ENCODE measurements around the gene TMEM213.
"Not testable (repeated sequence)": the region's sequence is repeated elsewhere in the genome, so short reads cannot be mapped to it uniquely, and the experiment has no call there.

Gene TMEM213

GRCh38 chr7:138773817-138774216, 24.0 kb upstream of the TMEM213 start:
- Mint-ChIP-seq H3K4me3 (no peak overlapping the region), H3K36me3 (ENCODE audit: low read depth) (no peaks in the 10 kb centered on the region), H3K9me3 (no peaks in the 10 kb centered on the region), H3K27me3 (no peaks in the 10 kb centered on the region), H3K27ac (no peak overlapping the region), H3K4me1 (ENCODE audit: low read depth) (no peaks in the 10 kb centered on the region)
- intact Hi-C loops (cut with micrococcal nuclease), result no loop called here

DNA sequence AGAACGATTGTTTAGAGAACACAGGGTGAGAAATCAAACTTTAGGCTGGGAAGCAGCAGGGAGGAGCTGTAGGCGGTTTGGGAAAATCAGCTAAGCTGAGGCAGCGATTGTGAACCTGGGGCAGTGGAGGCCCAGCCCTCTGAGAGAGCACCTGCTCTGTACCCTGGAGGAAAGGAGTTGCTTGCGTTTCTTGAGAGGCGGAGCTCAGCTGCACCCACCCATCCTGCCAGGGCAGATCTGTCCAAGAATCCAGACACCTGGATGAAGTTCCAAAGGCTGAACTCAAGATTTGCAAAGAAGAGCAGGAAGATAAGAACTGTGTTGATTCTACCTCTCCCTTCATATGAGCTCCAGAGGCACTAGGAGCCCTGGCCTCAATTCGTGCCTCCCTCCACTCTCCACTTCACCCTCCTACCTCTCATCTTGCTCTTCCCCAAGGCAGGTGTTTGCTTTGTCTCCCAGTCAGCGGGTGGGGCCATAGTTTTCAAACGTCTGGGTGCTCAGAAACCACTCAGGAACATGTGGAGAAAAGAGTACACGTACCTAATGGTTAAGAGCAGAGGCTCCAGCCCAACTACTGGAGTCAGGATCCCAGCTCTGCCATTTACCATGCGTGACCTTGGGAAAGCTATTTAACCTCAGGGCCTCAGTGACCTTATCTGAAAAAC, 21.5 kb upstream of the TMEM213 start:
- no peaks in the 10 kb centered on the region for H3K4me1 Mint-ChIP-seq (ENCODE audit: low read depth)
- intact Hi-C loops (cut with micrococcal nuclease), result no loop called here
- H3K27ac Mint-ChIP-seq, result no peak overlapping the region
- no peaks in the 10 kb centered on the region for H3K27me3 Mint-ChIP-seq
- H3K4me3 Mint-ChIP-seq, result no peak overlapping the region
- no peaks in the 10 kb centered on the region for H3K36me3 Mint-ChIP-seq (ENCODE audit: low read depth)
- no peaks in the 10 kb centered on the region for H3K9me3 Mint-ChIP-seq

DNA sequence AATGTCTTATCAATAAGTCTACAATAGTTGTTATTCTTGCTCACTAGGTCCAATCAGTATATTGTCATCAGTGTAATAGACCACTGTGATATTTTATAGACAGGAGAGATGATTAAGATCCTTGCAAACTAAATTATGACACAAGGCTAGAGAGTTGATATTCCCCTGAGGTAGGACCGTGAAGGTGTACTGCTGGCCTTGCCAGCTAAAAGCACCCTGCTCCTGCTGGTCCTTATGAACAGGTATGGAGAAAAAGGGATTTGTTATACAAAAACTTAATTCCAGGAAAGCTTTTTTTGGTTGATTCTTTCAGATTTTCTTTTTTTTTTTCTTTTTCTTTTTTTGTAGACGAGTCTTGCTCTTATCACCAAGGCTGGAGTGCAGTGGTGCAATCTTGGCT, 16.8 kb upstream of the TMEM213 start:
- Mint-ChIP-seq H3K4me3 (no peak overlapping the region), H3K27ac (no peak overlapping the region)

GRCh38 chr7:138784692-138785091, 13.1 kb upstream of the TMEM213 start:
- Mint-ChIP-seq H3K36me3 (ENCODE audit: low read depth) (no peaks in the 10 kb centered on the region), H3K27me3 (no peaks in the 10 kb centered on the region), H3K4me1 (ENCODE audit: low read depth) (no peaks in the 10 kb centered on the region), H3K4me3 (no peak overlapping the region), H3K27ac (no peak overlapping the region), H3K9me3 (peaks cover 11% of the 10 kb centered on the region)
- intact Hi-C loops (cut with micrococcal nuclease), result no loop called here

More for the DNA sequence above, 16.8 kb upstream of the TMEM213 start:
- no peaks in the 10 kb centered on the region for H3K36me3 Mint-ChIP-seq (ENCODE audit: low read depth)
- H3K27me3 Mint-ChIP-seq, result no peaks in the 10 kb centered on the region
- no peaks in the 10 kb centered on the region for H3K4me1 Mint-ChIP-seq (ENCODE audit: low read depth)
- H3K9me3 Mint-ChIP-seq, result no peaks in the 10 kb centered on the region
- intact Hi-C loops (cut with micrococcal nuclease), result no loop called here

DNA sequence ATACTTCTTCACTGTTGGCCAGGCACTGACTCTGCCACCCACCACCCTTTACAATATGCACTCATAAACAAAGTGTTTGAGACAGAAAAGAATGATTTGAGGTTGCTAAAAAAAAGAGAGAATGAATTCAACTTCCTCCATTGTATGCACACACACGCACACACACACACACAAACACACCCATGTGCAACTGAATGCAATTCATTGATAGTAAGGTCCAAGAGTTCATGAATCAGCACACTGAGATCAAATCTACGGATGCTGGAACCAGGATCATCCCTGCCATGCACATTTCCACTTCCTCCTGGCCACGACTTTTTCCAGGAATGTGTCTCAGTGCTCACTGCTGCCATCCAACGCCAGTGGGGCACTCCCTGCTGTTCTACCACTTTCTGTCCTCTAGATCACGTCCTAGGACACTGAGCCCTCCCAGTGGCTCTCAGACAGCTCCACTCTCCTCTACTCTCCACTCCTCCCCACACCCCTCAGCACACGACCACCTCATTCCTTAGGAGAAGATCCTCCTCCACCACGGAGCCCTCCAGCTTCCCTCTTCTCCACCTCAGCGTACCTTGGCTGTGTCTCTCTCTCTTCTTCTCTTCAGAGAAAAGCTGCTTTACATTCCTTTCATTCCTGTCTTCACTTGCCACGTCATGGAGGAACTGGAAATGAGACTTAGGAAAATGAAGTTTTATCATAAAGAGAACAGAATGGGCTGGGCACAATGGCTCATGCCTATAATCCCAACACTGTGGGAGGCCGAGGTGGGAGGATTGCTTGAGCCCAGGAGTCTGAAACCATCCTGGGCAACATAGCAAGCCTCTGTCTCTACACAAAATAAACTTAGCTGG, 12.0 kb upstream of the TMEM213 start:
- Mint-ChIP-seq H3K27ac (no peak overlapping the region), H3K36me3 (ENCODE audit: low read depth) (no peaks in the 10 kb centered on the region)

GRCh38 chr7:138796038-138796615, 1.7 kb upstream of the TMEM213 start:
- Mint-ChIP-seq H3K27me3 (no peaks in the 10 kb centered on the region), H3K4me3 (no peak overlapping the region), H3K36me3 (ENCODE audit: low read depth) (no peaks in the 10 kb centered on the region), H3K9me3 (no peaks in the 10 kb centered on the region), H3K27ac (no peak overlapping the region), H3K4me1 (ENCODE audit: low read depth) (no peaks in the 10 kb centered on the region)
- intact Hi-C loops (cut with micrococcal nuclease), result no loop called here

More for the DNA sequence above, 12.0 kb upstream of the TMEM213 start:
- intact Hi-C loops (cut with micrococcal nuclease), result no loop called here
- Mint-ChIP-seq H3K4me1 (ENCODE audit: low read depth) (no peaks in the 10 kb centered on the region), H3K4me3 (no peak overlapping the region), H3K9me3 (peaks cover 11% of the 10 kb centered on the region), H3K27me3 (no peaks in the 10 kb centered on the region)

DNA sequence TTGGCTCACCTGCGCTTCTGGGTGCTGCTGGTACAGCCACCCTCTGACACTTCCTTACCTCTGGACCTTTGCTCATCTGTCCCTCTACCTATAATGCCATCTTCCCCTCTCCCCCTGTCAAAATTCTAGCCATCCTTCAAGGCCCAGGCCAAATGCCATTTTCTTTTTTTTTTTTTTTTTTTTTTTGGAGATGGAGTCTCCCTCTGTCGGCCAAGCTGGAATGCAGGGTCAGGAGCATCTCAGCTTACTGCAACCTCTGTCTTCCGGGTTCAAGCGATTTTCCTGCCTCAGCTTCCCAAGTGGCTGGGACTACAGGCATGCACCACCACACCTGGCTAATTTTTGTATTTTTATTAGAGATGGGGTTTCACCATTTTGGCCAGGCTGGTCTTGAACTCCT, 748 bp upstream of the TMEM213 start:
- H3K27ac Mint-ChIP-seq; H3K27me3 Mint-ChIP-seq; H3K36me3 Mint-ChIP-seq (ENCODE audit: low read depth); intact Hi-C loops (cut with micrococcal nuclease); H3K4me3 Mint-ChIP-seq; H3K9me3 Mint-ChIP-seq; H3K4me1 Mint-ChIP-seq (ENCODE audit: low read depth): not testable (repeated sequence)

DNA sequence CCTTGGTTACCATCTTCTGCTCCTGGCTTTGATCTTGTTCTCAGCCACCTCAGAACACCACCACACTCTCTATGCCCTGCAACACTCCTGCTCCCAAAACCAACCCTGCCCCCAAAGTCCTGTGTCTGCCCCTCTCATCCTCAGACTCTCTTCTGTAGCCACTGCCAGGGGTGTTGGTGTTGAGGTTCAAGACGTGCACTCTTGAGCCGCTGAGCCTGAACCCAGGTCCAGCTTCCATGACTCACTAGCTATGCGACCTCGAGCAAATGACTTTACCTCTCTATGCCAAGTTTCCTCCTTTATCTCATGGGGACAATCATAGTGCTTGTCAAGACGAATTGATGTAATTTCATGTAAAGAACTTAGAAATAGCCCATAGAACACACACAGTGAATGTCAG, 1.0 kb downstream of the TMEM213 start:
- Mint-ChIP-seq H3K27ac (no peak overlapping the region), H3K4me1 (ENCODE audit: low read depth) (no peaks in the 10 kb centered on the region), H3K36me3 (ENCODE audit: low read depth) (no peaks in the 10 kb centered on the region), H3K9me3 (no peaks in the 10 kb centered on the region), H3K27me3 (no peaks in the 10 kb centered on the region), H3K4me3 (no peak overlapping the region)
- intact Hi-C loops (cut with micrococcal nuclease), result no loop called here

- Mint-ChIP-seq H3K27me3 (peaks cover 2% of the 10 kb centered on the region), H3K9me3 (no peaks in the 10 kb centered on the region), H3K4me1 (ENCODE audit: low read depth) (no peaks in the 10 kb centered on the region), H3K36me3 (ENCODE audit: low read depth) (no peaks in the 10 kb centered on the region), H3K4me3 (no peak overlapping the region), H3K27ac (no peak overlapping the region)
- intact Hi-C loops (cut with micrococcal nuclease), result no loop called here
Observed at GRCh38 chr7:138799336-138800000, 1.7 kb downstream of the TMEM213 start.

- Mint-ChIP-seq H3K4me3 (no peak overlapping the region), H3K4me1 (ENCODE audit: low read depth) (no peaks in the 10 kb centered on the region), H3K27ac (no peak overlapping the region), H3K9me3 (no peaks in the 10 kb centered on the region), H3K27me3 (peaks cover 2% of the 10 kb centered on the region), H3K36me3 (ENCODE audit: low read depth) (no peaks in the 10 kb centered on the region)
- intact Hi-C loops (cut with micrococcal nuclease), result no loop called here
Observed at GRCh38 chr7:138801256-138801655, 3.5 kb downstream of the TMEM213 start.

GRCh38 chr7:138802706-138803105, 4.9 kb downstream of the TMEM213 start:
- Mint-ChIP-seq H3K27ac (no peak overlapping the region), H3K36me3 (ENCODE audit: low read depth) (no peaks in the 10 kb centered on the region), H3K4me3 (no peak overlapping the region), H3K9me3 (no peaks in the 10 kb centered on the region), H3K4me1 (ENCODE audit: low read depth) (no peaks in the 10 kb centered on the region), H3K27me3 (peaks cover 2% of the 10 kb centered on the region)
- intact Hi-C loops (cut with micrococcal nuclease), result no loop called here

- no peaks in the 10 kb centered on the region for H3K36me3 Mint-ChIP-seq (ENCODE audit: low read depth)
- H3K9me3 Mint-ChIP-seq, result no peaks in the 10 kb centered on the region
- no peak overlapping the region for H3K27ac Mint-ChIP-seq
- intact Hi-C loops (cut with micrococcal nuclease), result no loop called here
- H3K4me3 Mint-ChIP-seq, result no peak overlapping the region
- H3K27me3 Mint-ChIP-seq, result peaks cover 2% of the 10 kb centered on the region
- no peaks in the 10 kb centered on the region for H3K4me1 Mint-ChIP-seq (ENCODE audit: low read depth)
Observed at GRCh38 chr7:138804618-138805017, 6.8 kb downstream of the TMEM213 start.

DNA sequence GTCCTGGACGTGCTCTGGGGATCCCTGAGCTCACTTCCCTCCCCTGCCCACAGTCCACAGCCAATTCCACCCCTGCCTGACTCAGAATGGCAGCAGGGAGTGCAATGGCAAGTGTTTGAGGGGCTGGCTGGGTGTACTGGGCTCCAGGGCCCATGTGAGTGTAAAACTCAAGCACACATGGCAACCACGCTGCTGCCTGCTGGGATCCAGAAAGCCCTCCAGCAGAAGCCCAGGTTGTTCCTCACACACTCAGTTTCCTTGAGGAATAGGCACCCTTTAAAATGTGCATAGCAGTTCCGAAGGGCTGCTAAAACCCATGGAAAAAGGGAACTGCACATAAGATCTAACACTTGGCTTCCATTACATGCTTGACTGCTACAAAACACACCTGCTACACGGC, 11.6 kb downstream of the TMEM213 start:
- Mint-ChIP-seq H3K4me3 (no peak overlapping the region), H3K27ac (no peak overlapping the region), H3K27me3 (peaks cover under 1% of the 10 kb centered on the region), H3K9me3 (no peaks in the 10 kb centered on the region), H3K36me3 (ENCODE audit: low read depth) (no peaks in the 10 kb centered on the region), H3K4me1 (ENCODE audit: low read depth) (no peaks in the 10 kb centered on the region)
- intact Hi-C loops (cut with micrococcal nuclease), result no loop called here

DNA sequence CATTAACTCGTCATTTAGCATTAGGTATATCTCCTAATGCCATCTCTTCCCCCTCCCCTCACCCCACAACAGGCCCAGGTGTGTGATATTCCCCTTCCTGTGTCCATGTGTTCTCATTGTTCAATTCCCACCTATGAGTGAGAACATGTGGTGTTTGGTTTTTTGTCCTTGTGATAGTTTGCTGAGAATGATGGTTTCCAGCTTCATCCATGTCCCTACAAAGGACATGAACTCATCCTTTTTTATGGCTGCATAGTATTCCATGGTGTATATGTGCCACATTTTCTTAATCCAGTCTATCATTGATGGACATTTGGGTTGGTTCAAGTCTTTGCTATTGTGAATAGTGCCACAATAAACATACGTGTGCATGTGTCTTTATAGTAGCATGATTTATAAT, 13.5 kb downstream of the TMEM213 start:
- H3K27me3 Mint-ChIP-seq; H3K36me3 Mint-ChIP-seq (ENCODE audit: low read depth); H3K4me3 Mint-ChIP-seq; H3K4me1 Mint-ChIP-seq (ENCODE audit: low read depth); intact Hi-C loops (cut with micrococcal nuclease); H3K27ac Mint-ChIP-seq; H3K9me3 Mint-ChIP-seq: not testable (repeated sequence)
